Stimulated activated CD8-positive, alpha-beta memory T cell treated with anti-CD3 and anti-CD28 coated beads, Interleukin-4, amount 100 ng/mL, for 4 hours (primary cell): ENCODE data around the gene SETX.

Experiments used
- DNase-seq, 2 donors: peaks; one replicate each; pipeline ENCODE4 v3.0.0-alpha.2; 2020; ENCODE audit warnings: low read depth in 2 of 2, low spot score in 1 of 2

The SETX gene

GRCh38 chr9:132356324-132356924 lies 1.6 kb upstream of the SETX start:
- no peak for DNase-seq

GRCh38 chr9:132351404-132352045 lies 3.3 kb downstream of the SETX start:
- DNase-seq: no peak

GRCh38 chr9:132350861-132351315 lies 3.9 kb downstream of the SETX start:
- no peak for DNase-seq

- no peak for DNase-seq
Observed at GRCh38 chr9:132348676-132349075, 6.1 kb downstream of the SETX start.

GRCh38 chr9:132346177-132346576 lies 8.6 kb downstream of the SETX start:
- DNase-seq: no peak

GRCh38 chr9:132341177-132341840 lies 13.5 kb downstream of the SETX start:
- no peak for DNase-seq

GRCh38 chr9:132334364-132334763 lies 20.4 kb downstream of the SETX start:
- no peak for DNase-seq

GRCh38 chr9:132333556-132333955 lies 21.2 kb downstream of the SETX start:
- DNase-seq: no peak

- DNase-seq: no peak
Observed at GRCh38 chr9:132328580-132328979, 26.2 kb downstream of the SETX start.

GRCh38 chr9:132327537-132327936 lies 27.2 kb downstream of the SETX start:
- no peak for DNase-seq

- no peak for DNase-seq
Observed at GRCh38 chr9:132324425-132324824, 30.4 kb downstream of the SETX start.

- DNase-seq: no peak
Observed at GRCh38 chr9:132319421-132320110, 35.2 kb downstream of the SETX start.

- no peak for DNase-seq
Observed at GRCh38 chr9:132312873-132313272, 41.9 kb downstream of the SETX start.

GRCh38 chr9:132312426-132312825 lies 42.4 kb downstream of the SETX start:
- no peak for DNase-seq

- DNase-seq: no peak
Observed at GRCh38 chr9:132311978-132312377, 42.8 kb downstream of the SETX start.

- DNase-seq: no peak
Observed at GRCh38 chr9:132309056-132309455, 45.7 kb downstream of the SETX start.

- DNase-seq: no peak
Observed at GRCh38 chr9:132301521-132301920, 53.3 kb downstream of the SETX start.

- no peak for DNase-seq
Observed at GRCh38 chr9:132299221-132299620, 55.6 kb downstream of the SETX start.

GRCh38 chr9:132295181-132295580 lies 59.6 kb downstream of the SETX start:
- no peak for DNase-seq

- no peak for DNase-seq
Observed at GRCh38 chr9:132293145-132293721, 61.6 kb downstream of the SETX start.

- DNase-seq: no peak
Observed at GRCh38 chr9:132288966-132289365, 65.8 kb downstream of the SETX start.

GRCh38 chr9:132288361-132288760 lies 66.4 kb downstream of the SETX start:
- no peak for DNase-seq
